Karpas-422 (cell line): ENCODE results near the gene RASSF3. TPM values are rescaled to one million over a fixed set of nuclear protein-coding genes. Genes with fewer than 3 reads are reported as not detected.

Experiments
- DNase-seq: peaks from one replicate; pipeline ENCODE4 v3.0.0-alpha.2; 2015
- H2AFZ ChIP-seq: fragments of 200-600 bp; sonication (generic); 2 replicates; pipeline ENCODE4 v1.6.1; 2014; ENCODE audit warnings: antibody characterized with exemption, low read length, mixed read lengths
- H3K27ac ChIP-seq: fragments of 200-600 bp; sonication (generic); 2 replicates; pipeline ENCODE4 v1.5.1; 2014; ENCODE audit warnings: mild to moderate bottlenecking, low read length, moderate library complexity
- H3K27me3 ChIP-seq: fragments of 200-600 bp; sonication (generic); 2 replicates; pipeline ENCODE4 v1.6.1; 2014; ENCODE audit warnings: low read length, mixed read lengths
- H3K36me3 ChIP-seq: fragments of 200-600 bp; sonication (generic); 2 replicates; pipeline ENCODE4 v1.6.1; 2014; ENCODE audit warnings: low read length, mixed read lengths; ENCODE audit not compliant: insufficient read depth
- H3K4me1 ChIP-seq: fragments of 200-600 bp; sonication (generic); 2 replicates; pipeline ENCODE4 v1.6.1; 2014; ENCODE audit warnings: mild to moderate bottlenecking, low read length, mixed read lengths
- H3K4me2 ChIP-seq: fragments of 200-600 bp; sonication (generic); 2 replicates; pipeline ENCODE4 v1.6.1; 2014; ENCODE audit warnings: low read length, low read depth, mild to moderate bottlenecking; ENCODE audit not compliant: poor library complexity, severe bottlenecking
- H3K4me3 ChIP-seq: fragments of 200-600 bp; sonication (generic); 2 replicates; pipeline ENCODE4 v1.5.1; 2014; ENCODE audit warnings: mild to moderate bottlenecking, antibody characterized with exemption, low read length, mixed read lengths
- H3K79me2 ChIP-seq: fragments of 200-600 bp; sonication (generic); 2 replicates; pipeline ENCODE4 v1.6.1; 2014; ENCODE audit warnings: mild to moderate bottlenecking, low read length, mixed read lengths
- H3K9ac ChIP-seq: fragments of 200-600 bp; sonication (generic); 2 replicates; pipeline ENCODE4 v1.6.0; 2014; ENCODE audit warnings: low read length
- H3K9me2 ChIP-seq: fragments of 200-600 bp; sonication (generic), shearing (Covaris generic); replicated peaks from 2 replicates; pipeline ENCODE4 v1.6.0; 2014; ENCODE audit warnings: mild to moderate bottlenecking, low read length, moderate library complexity; ENCODE audit not compliant: insufficient read depth
- H3K9me3 ChIP-seq: fragments of 300-700, 200-600 bp; sonication (generic); 2 replicates; pipeline ENCODE4 v1.6.1; 2014; ENCODE audit warnings: low read length, mixed read lengths
- H4K20me1 ChIP-seq: fragments of 200-600 bp; sonication (generic); 2 replicates; pipeline ENCODE4 v1.6.1; 2014; ENCODE audit warnings: mild to moderate bottlenecking, antibody characterized with exemption, low read length, low read depth; ENCODE audit not compliant: insufficient read depth
- total RNA-seq: library from RNA; depleted of rRNA; stranded (reverse); fragments of >200 nt; shearing (Covaris generic); gene quantifications from 2 replicates; pipeline ENCODE4 v1.2.3, GENCODE V29; 2014; ENCODE audit warnings: low replicate concordance

The RASSF3 gene
- total RNA-seq, 1 experiment from 2014 or later = 21.5 TPM

DNA sequence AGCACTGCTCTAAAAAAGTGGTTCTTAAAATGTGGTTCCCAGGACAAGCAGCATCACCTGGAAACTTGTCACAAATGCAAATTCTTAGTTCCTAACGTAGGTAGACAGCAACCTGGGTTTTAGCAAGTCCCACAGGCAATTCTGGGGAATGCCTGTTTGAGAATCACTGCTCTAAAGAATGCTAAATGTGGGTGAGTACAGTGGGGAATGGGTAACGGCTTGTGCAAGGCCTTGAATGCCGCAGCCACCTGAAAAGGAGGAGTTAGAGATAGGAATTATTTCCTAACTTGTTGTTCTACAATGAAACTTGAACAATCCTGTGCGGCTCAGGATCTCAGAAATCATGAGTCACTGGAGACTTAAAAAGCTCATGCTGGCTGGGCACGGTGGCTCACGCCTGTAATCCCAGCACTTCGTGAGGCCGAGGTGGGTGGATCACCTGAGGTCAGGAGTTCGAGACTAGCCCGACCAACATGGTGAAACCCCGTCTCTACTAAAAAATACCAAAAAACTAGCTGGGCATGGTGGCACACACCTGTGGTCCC, 114.0 kb downstream of the RASSF3 start:
- Histone ChIP-seq H3K27me3 (no peaks in the 10 kb centered on the region), H4K20me1 (no peaks in the 10 kb centered on the region), H3K4me3 (no peak overlapping the region), H3K4me2 (no peak overlapping the region), H3K9me2 (no peaks in the 10 kb centered on the region), H3K79me2 (no peaks in the 10 kb centered on the region), H3K27ac (no peak overlapping the region), H2AFZ (no peak overlapping the region), H3K9me3 (no peaks in the 10 kb centered on the region), H3K4me1 (no peaks in the 10 kb centered on the region), H3K36me3 (0 out of 2 replicates have a peak, but pooled peaks cover 9% of the 10 kb centered on the region), H3K9ac (no peak overlapping the region)
- no peak for DNase-seq

DNA sequence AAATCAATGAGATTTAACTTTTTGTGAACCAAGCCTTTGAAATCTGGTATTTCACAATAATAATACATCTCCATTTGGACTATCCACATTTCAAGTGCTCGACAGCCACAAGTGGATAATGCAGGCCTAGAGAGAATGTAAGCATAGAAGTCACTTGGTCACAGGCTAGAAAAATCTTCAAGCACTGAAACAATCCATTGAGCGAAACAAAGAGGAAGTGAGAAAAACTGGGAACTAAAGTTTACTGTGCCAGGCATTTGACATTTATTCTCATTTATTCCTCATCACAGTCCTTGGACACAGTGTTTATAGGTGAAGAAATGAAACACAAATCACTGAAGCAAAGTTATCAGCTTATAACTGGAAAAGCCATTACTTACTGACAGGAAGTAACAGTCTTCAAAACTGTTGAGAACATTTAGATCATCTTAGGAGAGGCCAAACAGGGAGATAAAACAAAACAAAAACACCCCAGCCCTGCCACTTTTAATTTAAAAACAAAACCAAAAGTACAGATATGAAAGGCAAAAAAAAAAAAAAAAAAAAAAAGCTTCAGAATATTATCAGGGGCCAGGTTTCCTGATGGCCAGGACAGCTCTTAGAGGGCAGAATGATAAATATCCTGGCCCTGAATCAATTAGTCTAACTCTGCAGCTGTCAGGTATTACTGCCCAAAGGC, 119.8 kb downstream of the RASSF3 start:
- Histone ChIP-seq H3K27ac (no peak overlapping the region), H3K4me3 (no peak overlapping the region), H3K4me2 (no peak overlapping the region), H3K27me3 (no peaks in the 10 kb centered on the region), H4K20me1 (no peaks in the 10 kb centered on the region), H3K79me2 (no peaks in the 10 kb centered on the region), H3K9me3 (no peaks in the 10 kb centered on the region), H2AFZ (no peak overlapping the region), H3K9ac (no peak overlapping the region), H3K9me2 (no peaks in the 10 kb centered on the region), H3K36me3 (0 out of 2 replicates have a peak, but pooled peaks cover 4% of the 10 kb centered on the region), H3K4me1 (peaks cover 4% of the 10 kb centered on the region; the same call in 1 of the 2 replicates)
- DNase-seq = no peak

DNA sequence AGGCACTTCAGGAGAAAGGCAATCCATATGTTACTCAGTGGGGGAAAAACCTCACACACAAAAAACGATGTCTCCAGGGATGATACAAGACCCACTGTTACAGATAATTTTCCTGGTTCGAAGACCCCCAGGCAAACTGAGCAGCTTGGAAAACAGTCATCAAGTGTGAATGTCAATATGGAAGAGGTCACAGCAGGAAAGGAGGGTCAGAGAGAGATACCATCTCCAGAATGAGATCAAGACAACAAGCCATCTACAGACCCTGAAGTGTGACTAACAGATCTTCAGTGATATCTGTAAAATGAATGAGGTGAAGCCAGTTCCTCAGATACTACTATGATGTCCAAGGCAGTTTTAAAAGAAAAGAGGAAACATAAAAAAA, 120.3 kb downstream of the RASSF3 start:
- Histone ChIP-seq H2AFZ (no peak overlapping the region), H4K20me1 (no peaks in the 10 kb centered on the region), H3K9me2 (no peaks in the 10 kb centered on the region), H3K4me3 (no peak overlapping the region), H3K4me2 (no peak overlapping the region), H3K36me3 (0 out of 2 replicates have a peak, but pooled peaks cover 4% of the 10 kb centered on the region), H3K27me3 (no peaks in the 10 kb centered on the region), H3K27ac (no peak overlapping the region), H3K9ac (no peak overlapping the region), H3K9me3 (no peaks in the 10 kb centered on the region), H3K4me1 (peaks cover 4% of the 10 kb centered on the region; the same call in 1 of the 2 replicates), H3K79me2 (no peaks in the 10 kb centered on the region)
- no peak for DNase-seq

DNA sequence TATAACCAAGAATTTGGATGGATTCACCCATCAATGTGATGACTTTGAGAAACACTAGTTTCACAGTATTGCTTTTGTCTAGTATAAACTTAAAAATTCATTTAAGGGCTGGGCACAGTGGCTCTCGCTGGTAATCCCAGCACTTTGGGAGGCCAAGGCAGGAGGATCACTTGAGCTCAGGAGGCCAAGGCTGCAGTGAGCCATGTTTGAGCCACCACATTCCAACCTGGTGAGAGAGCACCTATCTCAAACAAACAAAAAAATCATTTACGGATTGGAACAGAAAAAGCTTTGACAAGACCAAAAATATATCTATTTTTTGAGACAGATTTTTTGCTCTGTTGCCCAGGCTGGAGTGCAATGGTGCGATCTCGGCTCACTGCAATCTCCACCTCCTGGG, 121.4 kb downstream of the RASSF3 start:
- Histone ChIP-seq H4K20me1 (no peaks in the 10 kb centered on the region), H3K27me3 (no peaks in the 10 kb centered on the region), H3K4me1 (peaks cover 4% of the 10 kb centered on the region; the same call in 1 of the 2 replicates), H2AFZ (no peak overlapping the region), H3K9me2 (no peaks in the 10 kb centered on the region), H3K4me2 (no peak overlapping the region), H3K9me3 (no peaks in the 10 kb centered on the region), H3K27ac (no peak overlapping the region), H3K9ac (no peak overlapping the region), H3K79me2 (no peaks in the 10 kb centered on the region), H3K4me3 (no peak overlapping the region), H3K36me3 (0 out of 2 replicates have a peak, but pooled peaks cover 4% of the 10 kb centered on the region)
- DNase-seq = no peak

DNA sequence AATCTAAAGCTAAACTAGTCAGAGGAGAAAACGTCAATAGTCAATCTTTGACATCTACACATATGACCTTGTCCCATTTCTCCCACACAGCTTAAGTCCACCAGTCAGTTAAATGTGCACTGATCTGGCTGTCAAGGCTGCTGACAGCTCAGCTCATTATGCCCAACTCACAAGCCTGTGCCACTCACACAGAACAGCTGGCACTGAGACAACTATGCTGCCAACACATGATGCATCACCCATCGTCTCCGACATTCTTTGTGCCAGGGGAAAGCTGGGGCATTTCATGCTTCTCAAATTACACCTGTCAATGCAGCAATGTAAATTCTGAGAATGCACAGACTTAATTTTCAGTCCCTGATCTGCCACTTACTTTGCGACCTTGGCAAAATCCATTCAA, 123.6 kb downstream of the RASSF3 start:
- Histone ChIP-seq H3K4me2 (no peak overlapping the region), H3K36me3 (0 out of 2 replicates have a peak, but pooled peaks cover 5% of the 10 kb centered on the region), H3K4me1 (peaks cover 4% of the 10 kb centered on the region; the same call in 1 of the 2 replicates), H2AFZ (no peak overlapping the region), H3K9ac (no peak overlapping the region), H3K79me2 (no peaks in the 10 kb centered on the region), H3K9me2 (no peaks in the 10 kb centered on the region), H3K9me3 (no peaks in the 10 kb centered on the region), H4K20me1 (no peaks in the 10 kb centered on the region), H3K4me3 (no peak overlapping the region), H3K27me3 (no peaks in the 10 kb centered on the region), H3K27ac (no peak overlapping the region)
- DNase-seq = no peak

DNA sequence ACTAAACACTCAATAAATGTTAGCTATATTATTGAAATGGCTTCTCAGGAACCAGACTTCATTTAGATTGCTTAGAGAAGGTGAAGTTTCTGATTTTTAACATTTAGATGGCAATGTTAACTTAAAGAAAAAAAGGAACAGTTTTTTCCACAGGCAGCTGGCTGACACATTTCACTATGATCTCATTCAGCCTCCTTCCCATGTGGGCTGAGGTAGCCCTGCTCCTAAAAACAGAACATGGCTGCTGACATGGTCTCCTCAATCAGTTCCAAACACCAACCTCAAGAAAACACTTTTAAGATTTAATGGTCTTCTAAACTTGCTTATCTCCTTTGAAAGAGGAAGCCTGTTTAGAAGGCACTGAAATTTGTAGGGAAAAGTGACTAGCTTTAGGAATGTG, 125.1 kb downstream of the RASSF3 start:
- H3K36me3 ChIP-seq = peaks cover 17% of the 10 kb centered on the region; the same call in 1 of the 2 replicates
- no peak overlapping the region for H3K27ac ChIP-seq
- H3K4me2 ChIP-seq = no peak overlapping the region
- H3K4me3 ChIP-seq = no peak overlapping the region
- H2AFZ ChIP-seq = no peak overlapping the region
- no peak for DNase-seq
- H3K9me2 ChIP-seq = no peaks in the 10 kb centered on the region
- H3K9me3 ChIP-seq = no peaks in the 10 kb centered on the region
- H4K20me1 ChIP-seq = no peaks in the 10 kb centered on the region
- no peaks in the 10 kb centered on the region for H3K27me3 ChIP-seq
- no peaks in the 10 kb centered on the region for H3K79me2 ChIP-seq
- H3K9ac ChIP-seq = no peak overlapping the region
- H3K4me1 ChIP-seq = no peaks in the 10 kb centered on the region

DNA sequence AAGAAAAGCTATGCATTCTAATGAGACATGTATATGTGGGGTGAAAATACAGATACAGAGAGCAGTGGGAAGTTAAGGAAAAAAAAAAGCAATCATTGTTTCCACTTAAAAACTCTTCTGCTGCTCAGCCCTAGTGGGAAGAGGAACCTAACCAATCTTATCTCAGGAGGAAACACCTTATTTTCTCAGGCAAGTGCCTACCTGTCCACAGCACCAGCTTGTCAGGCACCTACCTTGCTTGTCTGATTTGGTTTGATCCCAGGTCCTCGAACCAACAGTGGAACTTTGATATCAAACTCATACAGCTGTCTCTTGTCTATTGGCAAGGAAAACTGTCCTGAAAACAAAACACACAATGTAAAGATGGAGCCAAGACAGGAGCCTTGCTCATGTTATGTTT, 126.5 kb downstream of the RASSF3 start:
- no peak for DNase-seq
- no peak overlapping the region for H3K27ac ChIP-seq
- H3K79me2 ChIP-seq = no peaks in the 10 kb centered on the region
- H2AFZ ChIP-seq = no peak overlapping the region
- peaks cover 21% of the 10 kb centered on the region; the same call in 1 of the 2 replicates for H3K36me3 ChIP-seq
- H4K20me1 ChIP-seq = no peaks in the 10 kb centered on the region
- H3K9me2 ChIP-seq = no peaks in the 10 kb centered on the region
- H3K4me1 ChIP-seq = no peaks in the 10 kb centered on the region
- H3K9ac ChIP-seq = no peak overlapping the region
- no peaks in the 10 kb centered on the region for H3K9me3 ChIP-seq
- H3K4me3 ChIP-seq = no peak overlapping the region
- no peak overlapping the region for H3K4me2 ChIP-seq
- H3K27me3 ChIP-seq = no peaks in the 10 kb centered on the region

DNA sequence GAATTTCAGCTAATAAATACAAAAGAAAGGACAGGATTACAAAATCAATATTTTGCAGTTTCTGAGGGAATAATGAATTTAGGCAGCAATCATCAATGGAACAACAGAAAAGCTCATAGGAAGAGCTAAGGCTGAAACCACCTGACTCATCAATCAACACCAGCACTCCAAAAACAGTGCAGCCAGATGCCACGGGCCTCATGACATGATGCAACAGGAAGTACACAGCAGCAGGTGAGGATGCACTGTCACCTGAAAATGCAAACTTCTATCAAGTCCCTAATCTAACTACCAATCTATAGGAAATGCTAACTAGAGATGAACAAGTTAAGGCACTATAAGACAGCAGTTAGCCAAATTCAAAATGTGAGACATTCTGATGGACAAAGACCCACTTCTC, 127.2 kb downstream of the RASSF3 start:
- Histone ChIP-seq H3K9me3 (no peaks in the 10 kb centered on the region), H3K27ac (no peak overlapping the region), H3K9me2 (no peaks in the 10 kb centered on the region), H3K4me2 (no peak overlapping the region), H2AFZ (no peak overlapping the region), H3K36me3 (peaks cover 24% of the 10 kb centered on the region), H4K20me1 (no peaks in the 10 kb centered on the region), H3K27me3 (no peaks in the 10 kb centered on the region), H3K4me3 (no peak overlapping the region), H3K9ac (no peak overlapping the region), H3K4me1 (no peaks in the 10 kb centered on the region), H3K79me2 (no peaks in the 10 kb centered on the region)
- DNase-seq = no peak
